Suprapubic skin (tissue), 3 donors: ENCODE results near the gene ARMCX4.

Experiments
- POLR2A ChIP-seq, 2 donors: fragments of 450-650 bp; IDR thresholded peaks; one replicate each; pipeline ENCODE4 v1.6.1; 2017; ENCODE audit warnings: antibody characterized with exemption in 2 of 2, mild to moderate bottlenecking in 2 of 2, moderate library complexity in 2 of 2
- TF ChIP-seq, protein P1 (sequence below), 2 donors: fragments of 200-600 bp in 1 of 2; fragments of 450-650 bp in 1 of 2; sonication (generic) in 1 of 2; IDR thresholded peaks; one replicate each; pipeline ENCODE4 v1.5.1; 2016 to 2019; ENCODE audit warnings: antibody characterized with exemption in 2 of 2, mild to moderate bottlenecking in 1 of 2, moderate library complexity in 1 of 2

DNA sequence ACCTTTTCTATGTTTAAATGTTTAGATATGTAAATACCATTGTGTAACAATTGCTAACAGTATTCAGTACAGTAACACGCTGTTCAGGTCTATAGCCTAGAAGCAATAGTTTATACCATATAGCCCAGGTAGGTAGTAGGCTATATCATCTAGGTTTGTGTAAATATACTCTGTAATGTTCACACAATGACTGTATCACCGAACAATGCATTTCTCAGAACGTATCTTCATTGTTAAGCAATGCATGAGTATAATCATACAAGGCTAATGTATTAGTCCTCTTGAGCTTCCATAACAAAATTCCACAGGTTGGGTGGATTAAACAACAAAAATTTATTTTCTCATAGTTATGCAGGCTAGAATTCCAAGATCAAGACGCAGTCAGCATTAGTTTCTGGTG is 22.7 kb downstream of the ARMCX4 start:
- TF ChIP-seq, protein P1, sequence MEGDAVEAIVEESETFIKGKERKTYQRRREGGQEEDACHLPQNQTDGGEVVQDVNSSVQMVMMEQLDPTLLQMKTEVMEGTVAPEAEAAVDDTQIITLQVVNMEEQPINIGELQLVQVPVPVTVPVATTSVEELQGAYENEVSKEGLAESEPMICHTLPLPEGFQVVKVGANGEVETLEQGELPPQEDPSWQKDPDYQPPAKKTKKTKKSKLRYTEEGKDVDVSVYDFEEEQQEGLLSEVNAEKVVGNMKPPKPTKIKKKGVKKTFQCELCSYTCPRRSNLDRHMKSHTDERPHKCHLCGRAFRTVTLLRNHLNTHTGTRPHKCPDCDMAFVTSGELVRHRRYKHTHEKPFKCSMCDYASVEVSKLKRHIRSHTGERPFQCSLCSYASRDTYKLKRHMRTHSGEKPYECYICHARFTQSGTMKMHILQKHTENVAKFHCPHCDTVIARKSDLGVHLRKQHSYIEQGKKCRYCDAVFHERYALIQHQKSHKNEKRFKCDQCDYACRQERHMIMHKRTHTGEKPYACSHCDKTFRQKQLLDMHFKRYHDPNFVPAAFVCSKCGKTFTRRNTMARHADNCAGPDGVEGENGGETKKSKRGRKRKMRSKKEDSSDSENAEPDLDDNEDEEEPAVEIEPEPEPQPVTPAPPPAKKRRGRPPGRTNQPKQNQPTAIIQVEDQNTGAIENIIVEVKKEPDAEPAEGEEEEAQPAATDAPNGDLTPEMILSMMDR (IDR thresholded peaks at IDR 0.05) = no peak
- TF ChIP-seq POLR2A (IDR thresholded peaks at IDR 0.05) = no peak
